Upper lobe of right lung (tissue), 1 donor: ENCODE data around the gene ZNF664. TPM values are rescaled to one million over a fixed set of nuclear protein-coding genes. Genes with fewer than 3 reads are reported as not detected.

Experiments
- ATAC-seq: fragments of 200-7000 bp; cut with Tn5 transposase; one replicate; pipeline ENCODE4 v1.9.1; 2020; ENCODE audit warnings: mild to moderate bottlenecking, moderate library complexity
- DNase-seq: peaks from one replicate; pipeline ENCODE4 v3.0.0-alpha.2; 2020
- H3K27ac ChIP-seq: fragments of 200-600 bp; one replicate; pipeline ENCODE4 v1.8.0; 2022
- H3K27me3 ChIP-seq: fragments of 200-600 bp; one replicate; pipeline ENCODE4 v1.8.0; 2022; ENCODE audit warnings: mild to moderate bottlenecking
- H3K36me3 ChIP-seq: fragments of 200-600 bp; one replicate; pipeline ENCODE4 v1.8.0; 2022
- H3K4me1 ChIP-seq: fragments of 200-600 bp; one replicate; pipeline ENCODE4 v1.8.0; 2022
- H3K4me3 ChIP-seq: fragments of 200-600 bp; one replicate; pipeline ENCODE4 v1.8.0; 2022; ENCODE audit warnings: mild to moderate bottlenecking
- H3K9me3 ChIP-seq: fragments of 200-600 bp; one replicate; pipeline ENCODE4 v1.8.0; 2022
- CTCF ChIP-seq: fragments of 200-600 bp; IDR thresholded peaks from one replicate; pipeline ENCODE4 v1.8.0; 2022; ENCODE audit warnings: antibody characterized with exemption
- intact Hi-C: fragments of 100-400 bp; cut with DNase I; formaldehyde crosslinking; loops from one replicate; pipeline ENCODE4 v1.11.0; 2022
- total RNA-seq: library from RNA; stranded (reverse); fragmentation: NEBNext Ultra II Directional; extraction: Animal tissue kit (Norgen Biotek cat#: 25700); gene quantifications from one replicate; pipeline ENCODE4 v1.2.1, GENCODE V29; 2021
- donor health status: DM: no; HTN: yes; CAD: no; lungs with severe emphysema.

Gene ZNF664
- total RNA-seq, 1 donor from 2014 or later = 92.3 TPM

GRCh38 chr12:123997033-123997822 is 24.2 kb downstream of the ZNF664 start:
- H3K27ac ChIP-seq = no peak overlapping the region
- no peaks in the 10 kb centered on the region for H3K27me3 ChIP-seq
- peaks cover 13% of the 10 kb centered on the region for H3K4me1 ChIP-seq
- H3K36me3 ChIP-seq = peaks cover 16% of the 10 kb centered on the region
- no peak for DNase-seq
- ATAC-seq = no peak
- intact Hi-C loops = no loop called here
- TF ChIP-seq CTCF = no peak
- no peak overlapping the region for H3K4me3 ChIP-seq
- H3K9me3 ChIP-seq = no peaks in the 10 kb centered on the region

- no peak overlapping the region for H3K4me3 ChIP-seq
- H3K27ac ChIP-seq = peak overlapping the region; percentile 31
- H3K4me1 ChIP-seq = peaks cover 20% of the 10 kb centered on the region
- H3K27me3 ChIP-seq = no peaks in the 10 kb centered on the region
- TF ChIP-seq CTCF = no peak
- DNase-seq (no peak), ATAC-seq (no peak)
- no peaks in the 10 kb centered on the region for H3K9me3 ChIP-seq
- intact Hi-C loops = no loop called here
- peaks cover 16% of the 10 kb centered on the region for H3K36me3 ChIP-seq
Measured at GRCh38 chr12:123997908-123998307, 24.9 kb downstream of the ZNF664 start.

GRCh38 chr12:123998344-123998990 is 25.5 kb downstream of the ZNF664 start:
- intact Hi-C loops = no loop called here
- ATAC-seq = peak; percentile 18
- no peak for TF ChIP-seq CTCF
- peaks cover 16% of the 10 kb centered on the region for H3K36me3 ChIP-seq
- peaks cover 20% of the 10 kb centered on the region for H3K4me1 ChIP-seq
- H3K9me3 ChIP-seq = no peaks in the 10 kb centered on the region
- no peaks in the 10 kb centered on the region for H3K27me3 ChIP-seq
- no peak overlapping the region for H3K4me3 ChIP-seq
- peak overlapping the region; percentile 31 for H3K27ac ChIP-seq
- DNase-seq = no peak

GRCh38 chr12:123998991-123999359 is 26.0 kb downstream of the ZNF664 start:
- no peaks in the 10 kb centered on the region for H3K27me3 ChIP-seq
- peaks cover 20% of the 10 kb centered on the region for H3K36me3 ChIP-seq
- H3K27ac ChIP-seq = no peak overlapping the region
- intact Hi-C loops = no loop called here
- DNase-seq = no peak
- TF ChIP-seq CTCF = no peak
- peaks cover 21% of the 10 kb centered on the region for H3K4me1 ChIP-seq
- H3K9me3 ChIP-seq = no peaks in the 10 kb centered on the region
- ATAC-seq = no peak
- H3K4me3 ChIP-seq = no peak overlapping the region

- H3K4me1 ChIP-seq = peaks cover 26% of the 10 kb centered on the region
Measured at GRCh38 chr12:124000111-124000510, 27.1 kb downstream of the ZNF664 start.

More at GRCh38 chr12:124000111-124000510, 27.1 kb downstream of the ZNF664 start:
- H3K9me3 ChIP-seq = no peaks in the 10 kb centered on the region
- H3K4me3 ChIP-seq = no peak overlapping the region
- H3K36me3 ChIP-seq = peaks cover 20% of the 10 kb centered on the region
- DNase-seq = no peak
- intact Hi-C loops = no loop called here
- no peak for ATAC-seq
- H3K27ac ChIP-seq = no peak overlapping the region
- TF ChIP-seq CTCF = no peak
- H3K27me3 ChIP-seq = no peaks in the 10 kb centered on the region
